Fibroblast of the aortic adventitia (primary cell): ENCODE results near the gene KLHL29. TPM values are rescaled to one million over a fixed set of nuclear protein-coding genes. Genes with fewer than 3 reads are reported as not detected.
A peak's percentile ranks its signal among the peaks of the same experiment; 100 is the strongest.

ENCODE experiments used
- DNase-seq: peaks from one replicate; pipeline ENCODE4 v3.0.0-alpha.2; 2010; ENCODE audit warnings: low read depth
- H3K4me3 ChIP-seq: 2 replicates; pipeline ENCODE4 v1.5.1; 2011; ENCODE audit warnings: low read depth, mild to moderate bottlenecking, control low read depth, low read length, moderate library complexity
- CTCF ChIP-seq: IDR thresholded peaks from 2 replicates; pipeline ENCODE4 v1.5.1; 2011; ENCODE audit warnings: mild to moderate bottlenecking, low read length, control low read depth, inconsistent platforms; ENCODE audit not compliant: insufficient read depth
- total RNA-seq: library from RNA; depleted of rRNA; stranded (reverse); fragments of >200 nt; gene quantifications from 2 replicates; pipeline ENCODE4 v1.2.3, GENCODE V29; 2012; ENCODE audit warnings: low replicate concordance

KLHL29 gene
- total RNA-seq, 1 donor = 4.7 TPM

DNA sequence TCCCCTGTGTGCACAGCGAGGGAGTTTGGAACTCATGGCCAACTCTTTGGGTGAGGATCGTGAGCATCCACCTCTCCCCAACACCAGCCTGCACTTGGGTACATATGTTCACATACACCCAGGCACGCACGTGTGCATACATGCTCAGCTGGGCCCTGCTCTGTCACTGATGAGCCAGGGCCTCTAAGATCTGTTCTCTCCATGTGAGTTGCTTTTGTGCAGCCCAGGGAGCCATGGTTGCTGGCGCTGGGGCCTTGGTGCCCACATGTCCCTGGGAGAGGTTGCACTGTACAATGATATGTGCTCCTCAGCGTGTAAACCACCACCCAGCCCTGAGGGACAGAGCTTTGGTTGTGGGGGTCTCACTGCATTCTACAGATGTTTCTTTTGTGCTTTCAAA lies 44.1 kb downstream of the KLHL29 start:
- no peak for TF ChIP-seq CTCF
- H3K4me3 ChIP-seq = no peak overlapping the region
- no peak for DNase-seq

GRCh38 chr2:23430263-23430662 lies 45.3 kb downstream of the KLHL29 start:
- peak; percentile 78 for DNase-seq
- no peak overlapping the region for H3K4me3 ChIP-seq
- TF ChIP-seq CTCF = no peak

- no peak for TF ChIP-seq CTCF
Observed at GRCh38 chr2:23432531-23432930, 47.6 kb downstream of the KLHL29 start.

DNA sequence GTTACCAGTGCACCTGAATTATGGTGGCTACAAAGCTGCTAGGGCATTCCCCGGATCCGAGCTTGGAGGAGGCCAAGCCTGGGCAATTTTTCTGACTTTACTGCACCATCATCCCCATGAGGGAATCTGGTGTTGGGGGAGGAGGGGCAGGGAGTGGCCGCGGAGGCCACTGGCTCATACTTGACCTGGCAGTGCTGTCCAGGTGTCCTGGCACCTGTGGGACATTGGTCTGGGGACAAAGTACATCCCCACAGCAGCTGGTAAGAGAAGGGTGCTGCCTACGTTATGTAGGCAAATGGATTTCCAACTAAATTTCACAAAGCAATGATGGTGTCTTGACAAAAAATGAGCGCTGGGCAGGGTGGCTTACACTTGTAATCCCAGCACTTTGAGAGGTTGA lies 48.3 kb downstream of the KLHL29 start:
- no peak for TF ChIP-seq CTCF
- no peak overlapping the region for H3K4me3 ChIP-seq
- no peak for DNase-seq

More at GRCh38 chr2:23432531-23432930, 47.6 kb downstream of the KLHL29 start:
- no peak for DNase-seq
- no peak overlapping the region for H3K4me3 ChIP-seq

- no peak for TF ChIP-seq CTCF
- no peak overlapping the region for H3K4me3 ChIP-seq
- no peak for DNase-seq
Observed at GRCh38 chr2:23434721-23435121, 49.7 kb downstream of the KLHL29 start.

GRCh38 chr2:23435250-23436035 lies 50.5 kb downstream of the KLHL29 start:
- H3K4me3 ChIP-seq = no peak overlapping the region
- TF ChIP-seq CTCF = no peak
- DNase-seq = no peak
